Measurements from ENCODE around the gene MAPK8IP3.
"Not testable (repeated sequence)": the region's sequence is repeated elsewhere in the genome, so short reads cannot be mapped to it uniquely, and the experiment has no call there.

Gene MAPK8IP3

DNA sequence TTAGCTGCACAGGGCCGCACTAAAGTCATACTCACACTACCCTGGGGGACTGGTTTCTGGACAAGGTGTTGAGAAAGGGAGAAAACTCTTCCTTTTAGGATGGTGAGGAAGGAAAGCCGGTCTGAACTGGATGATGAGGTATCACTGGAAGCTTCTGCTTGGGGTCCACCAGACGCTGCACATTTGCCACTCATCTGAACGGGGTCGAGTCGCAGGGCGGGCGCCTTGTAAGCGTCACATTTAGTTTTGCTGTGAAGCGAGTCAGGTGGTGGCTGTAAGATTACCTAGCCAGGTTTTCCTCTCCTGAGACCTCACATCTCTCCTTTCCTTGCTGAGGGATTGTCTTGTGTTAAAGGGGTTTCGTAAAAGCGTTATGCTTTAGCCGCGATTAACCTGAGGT, 25.6 kb upstream of the MAPK8IP3 start:
- DNase-seq, result no peak

DNA sequence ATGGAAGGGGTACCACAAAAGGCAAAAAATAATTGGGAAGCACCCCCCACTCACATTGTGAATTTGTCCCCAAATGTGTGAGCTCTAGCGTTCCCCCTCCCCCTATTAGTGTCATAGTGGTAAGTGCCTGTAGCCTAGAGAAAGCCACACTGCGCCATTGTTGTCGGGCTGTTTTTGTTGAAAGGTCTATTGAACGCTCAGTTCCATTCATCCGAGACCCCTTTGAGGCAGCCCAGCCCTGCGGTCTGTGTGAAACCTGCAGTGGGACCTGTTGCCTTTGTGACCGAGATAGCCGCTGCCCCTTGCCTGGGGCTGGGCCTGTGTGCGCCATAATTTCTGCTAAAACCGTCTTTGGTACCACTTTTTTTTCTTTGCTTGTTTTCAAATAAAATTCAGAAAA, 25.0 kb upstream of the MAPK8IP3 start:
- DNase-seq, result no peak

- no peak for DNase-seq
Measured at GRCh38 chr16:1687427-1688316, 18.3 kb upstream of the MAPK8IP3 start.

- no peak for DNase-seq
Measured at GRCh38 chr16:1688807-1689560, 17.0 kb upstream of the MAPK8IP3 start.

DNA sequence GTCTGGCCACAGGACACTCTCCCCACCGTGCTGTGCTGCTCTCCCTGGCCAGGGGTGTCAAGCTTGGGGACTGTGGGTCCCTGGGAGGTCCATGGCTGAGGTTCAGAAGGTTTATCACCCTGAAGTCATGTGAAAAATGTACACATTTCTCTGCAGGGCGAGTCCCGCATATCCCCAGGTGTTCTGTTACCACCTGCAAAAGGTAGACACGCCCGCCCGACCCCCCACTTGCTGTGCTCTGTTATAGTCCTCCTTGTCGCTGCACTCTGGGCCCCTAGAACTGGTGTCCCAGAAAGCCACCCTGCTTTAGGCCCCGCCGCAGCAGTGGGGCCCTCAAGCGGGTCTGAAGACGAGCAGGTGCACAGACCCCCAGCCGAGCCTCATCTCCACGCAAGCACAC, 16.1 kb upstream of the MAPK8IP3 start:
- no peak for DNase-seq

GRCh38 chr16:1690810-1691209, 15.2 kb upstream of the MAPK8IP3 start:
- no peak for DNase-seq

GRCh38 chr16:1691276-1691675, 14.7 kb upstream of the MAPK8IP3 start:
- no peak for DNase-seq

- no peak for DNase-seq
Measured at GRCh38 chr16:1691956-1692355, 14.0 kb upstream of the MAPK8IP3 start.

- no peak for DNase-seq
Measured at GRCh38 chr16:1696863-1697262, 9.1 kb upstream of the MAPK8IP3 start.

GRCh38 chr16:1698680-1699079, 7.3 kb upstream of the MAPK8IP3 start:
- DNase-seq, result no peak

DNA sequence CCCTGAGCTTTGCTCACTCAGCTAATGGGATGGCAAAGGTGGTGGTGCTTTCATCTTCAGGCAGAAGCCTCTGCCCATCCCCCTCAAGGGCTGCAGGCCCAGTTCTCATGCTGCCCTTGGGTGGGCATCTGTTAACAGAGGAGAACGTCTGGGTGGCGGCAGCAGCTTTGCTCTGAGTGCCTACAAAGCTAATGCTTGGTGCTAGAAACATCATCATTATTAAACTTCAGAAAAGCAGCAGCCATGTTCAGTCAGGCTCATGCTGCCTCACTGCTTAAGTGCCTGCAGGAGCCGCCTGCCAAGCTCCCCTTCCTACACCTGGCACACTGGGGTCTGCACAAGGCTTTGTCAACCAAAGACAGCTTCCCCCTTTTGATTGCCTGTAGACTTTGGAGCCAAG, 5.7 kb upstream of the MAPK8IP3 start:
- no peak for DNase-seq

GRCh38 chr16:1701216-1701878, 4.6 kb upstream of the MAPK8IP3 start:
- DNase-seq, result no peak

- DNase-seq, result not testable (repeated sequence)
Measured at GRCh38 chr16:1705324-1705687, 689 bp upstream of the MAPK8IP3 start.

DNA sequence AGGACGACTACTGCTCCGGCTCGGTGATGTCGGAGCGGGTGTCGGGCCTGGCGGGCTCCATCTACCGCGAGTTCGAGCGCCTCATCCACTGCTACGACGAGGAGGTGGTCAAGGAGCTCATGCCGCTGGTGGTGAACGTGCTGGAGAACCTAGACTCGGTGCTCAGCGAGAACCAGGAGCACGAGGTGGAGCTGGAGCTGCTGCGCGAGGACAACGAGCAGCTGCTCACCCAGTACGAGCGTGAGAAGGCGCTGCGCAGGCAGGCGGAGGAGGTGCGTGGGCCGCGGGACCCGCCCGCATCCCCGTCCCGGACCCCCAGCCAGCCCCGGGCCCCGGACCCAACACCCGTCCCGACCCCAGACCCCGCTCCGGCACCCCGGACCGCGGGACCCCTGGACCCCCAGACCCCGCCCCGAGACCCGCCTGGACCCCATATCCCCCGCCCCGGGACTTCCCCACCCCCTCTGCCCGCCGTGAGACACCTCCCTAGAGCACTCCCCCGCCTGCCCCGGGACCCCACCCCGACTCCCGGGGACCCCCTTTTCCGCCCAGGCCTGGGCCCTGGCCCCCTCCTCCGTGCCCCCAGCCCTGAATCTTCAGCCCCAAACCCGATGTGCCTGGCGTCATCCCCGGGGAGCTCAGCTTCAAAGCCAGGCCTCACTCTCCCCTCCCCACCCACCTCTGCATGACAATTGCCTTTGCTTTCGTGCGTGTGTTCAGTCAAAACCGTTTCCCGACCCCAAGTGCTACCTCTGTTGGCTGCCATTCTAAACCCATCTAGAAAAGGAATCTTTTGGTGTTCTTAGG, 594 bp downstream of the MAPK8IP3 start:
- no peak for DNase-seq

- DNase-seq, result no peak
Measured at GRCh38 chr16:1707193-1707790, 1.3 kb downstream of the MAPK8IP3 start.

DNA sequence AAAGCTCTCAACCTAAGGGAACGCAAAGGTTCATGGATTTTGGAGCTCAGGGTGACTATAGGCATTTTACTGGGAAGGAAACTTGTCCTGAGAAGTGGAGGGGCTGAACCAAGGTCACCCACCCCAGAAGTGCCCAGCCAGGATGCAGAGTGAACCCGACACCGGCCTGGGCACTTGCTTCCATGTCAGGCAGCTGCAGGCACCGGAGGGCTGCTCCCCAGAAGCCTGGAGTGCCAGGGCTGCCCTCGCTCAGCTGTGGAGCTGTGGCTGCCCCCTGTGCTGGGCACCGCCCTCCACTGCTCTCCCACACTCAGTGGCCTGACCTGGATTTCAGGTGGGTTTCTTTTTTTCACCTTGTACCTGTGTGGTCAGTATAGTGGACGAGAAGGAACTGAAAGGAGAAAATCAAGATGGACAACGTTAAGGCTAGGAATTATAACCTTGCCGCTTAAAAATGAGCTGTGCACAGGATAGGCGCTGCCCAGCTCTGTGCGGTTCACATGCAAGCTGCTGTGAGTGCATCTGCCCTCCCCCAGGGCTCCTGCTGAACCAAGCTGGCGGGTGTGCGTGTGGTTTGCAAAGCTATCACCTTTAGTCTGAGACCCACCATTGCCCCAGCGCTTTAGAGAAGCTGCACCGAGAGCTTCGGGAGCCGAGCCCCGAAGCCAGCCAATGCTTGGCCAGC, 2.2 kb downstream of the MAPK8IP3 start:
- DNase-seq, result no peak

GRCh38 chr16:1708768-1709180, 2.8 kb downstream of the MAPK8IP3 start:
- no peak for DNase-seq

GRCh38 chr16:1709356-1709755, 3.4 kb downstream of the MAPK8IP3 start:
- no peak for DNase-seq

DNA sequence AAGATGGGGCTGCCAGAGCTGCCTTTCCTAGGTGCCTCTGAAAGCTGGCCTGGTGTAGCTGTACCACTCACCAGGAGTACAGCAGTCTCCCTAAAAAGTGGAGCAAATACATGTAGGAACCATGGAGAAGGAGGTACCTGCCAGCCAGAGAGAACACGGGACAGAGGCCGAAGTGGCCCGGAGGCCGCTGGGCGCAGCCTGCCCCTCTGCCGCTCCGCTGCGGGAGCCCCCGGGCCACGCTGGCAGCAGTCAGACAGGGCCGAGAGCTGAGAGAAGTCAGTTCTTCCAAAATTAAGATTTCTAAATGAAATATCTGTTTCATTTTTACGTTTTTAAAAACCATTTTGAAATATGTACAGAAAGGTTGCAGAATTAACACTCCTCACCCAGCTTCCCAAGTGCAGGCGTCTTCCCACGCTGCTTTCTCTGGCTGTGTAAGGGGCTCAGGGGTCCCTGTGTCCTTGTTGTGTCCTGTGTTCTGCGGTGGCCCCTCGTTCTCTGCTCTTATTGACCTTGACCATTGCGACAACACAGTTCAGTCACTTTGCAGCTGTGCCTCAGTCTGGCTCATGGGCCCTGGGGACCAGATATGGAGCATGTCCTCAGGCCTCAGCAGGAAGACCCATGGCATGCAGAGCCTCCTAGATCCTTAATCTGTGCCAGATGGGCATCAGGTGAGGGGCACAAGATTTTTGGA, 5.0 kb downstream of the MAPK8IP3 start:
- no peak for DNase-seq

- no peak for DNase-seq
Measured at GRCh38 chr16:1712791-1713261, 6.8 kb downstream of the MAPK8IP3 start.

- no peak for DNase-seq
Measured at GRCh38 chr16:1713331-1713730, 7.3 kb downstream of the MAPK8IP3 start.

Data from NCI-H774 (cell line).